ENCODE results near the gene HES3. TPM values are rescaled to one million over a fixed set of nuclear protein-coding genes. Genes with fewer than 3 reads are reported as not detected.

HES3 gene
- total RNA-seq, 1 donor from 2014 or later = not detected

DNA sequence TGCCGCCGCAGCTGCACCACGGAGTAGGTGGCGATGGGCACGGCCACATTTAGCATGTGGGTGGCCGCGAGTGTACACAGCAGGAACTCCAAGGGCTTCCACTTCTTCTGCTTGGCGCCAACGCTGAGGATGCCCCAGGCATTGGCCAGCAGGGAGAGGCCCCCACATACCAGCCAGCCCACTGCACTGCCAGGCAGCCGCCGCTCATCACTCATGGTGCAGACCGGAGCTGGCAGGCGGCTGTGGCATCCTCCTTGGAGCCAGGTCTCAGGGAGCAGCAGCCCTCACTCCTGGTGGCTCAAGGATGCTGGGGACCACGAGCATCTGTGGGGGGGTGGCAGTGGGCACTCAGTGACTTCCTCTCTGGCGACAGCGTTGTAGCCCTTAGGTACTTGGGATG is 10.7 kb downstream of the HES3 start:
- H3K9me3 Mint-ChIP-seq = no peaks in the 10 kb centered on the region
- H3K4me1 Mint-ChIP-seq (ENCODE audit: unreplicated experiment) = no peaks in the 10 kb centered on the region
- DNase-seq (ENCODE audit: extremely low spot score, unreplicated experiment) = no peak
- TF ChIP-seq, protein P1, sequence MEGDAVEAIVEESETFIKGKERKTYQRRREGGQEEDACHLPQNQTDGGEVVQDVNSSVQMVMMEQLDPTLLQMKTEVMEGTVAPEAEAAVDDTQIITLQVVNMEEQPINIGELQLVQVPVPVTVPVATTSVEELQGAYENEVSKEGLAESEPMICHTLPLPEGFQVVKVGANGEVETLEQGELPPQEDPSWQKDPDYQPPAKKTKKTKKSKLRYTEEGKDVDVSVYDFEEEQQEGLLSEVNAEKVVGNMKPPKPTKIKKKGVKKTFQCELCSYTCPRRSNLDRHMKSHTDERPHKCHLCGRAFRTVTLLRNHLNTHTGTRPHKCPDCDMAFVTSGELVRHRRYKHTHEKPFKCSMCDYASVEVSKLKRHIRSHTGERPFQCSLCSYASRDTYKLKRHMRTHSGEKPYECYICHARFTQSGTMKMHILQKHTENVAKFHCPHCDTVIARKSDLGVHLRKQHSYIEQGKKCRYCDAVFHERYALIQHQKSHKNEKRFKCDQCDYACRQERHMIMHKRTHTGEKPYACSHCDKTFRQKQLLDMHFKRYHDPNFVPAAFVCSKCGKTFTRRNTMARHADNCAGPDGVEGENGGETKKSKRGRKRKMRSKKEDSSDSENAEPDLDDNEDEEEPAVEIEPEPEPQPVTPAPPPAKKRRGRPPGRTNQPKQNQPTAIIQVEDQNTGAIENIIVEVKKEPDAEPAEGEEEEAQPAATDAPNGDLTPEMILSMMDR (conservative IDR thresholded peaks at IDR 0.05) = no peak
- no peak overlapping the region for H3K27ac Mint-ChIP-seq
- H3K4me3 Mint-ChIP-seq = no peak overlapping the region
- peaks cover 55% of the 10 kb centered on the region for H3K27me3 Mint-ChIP-seq
- no peaks in the 10 kb centered on the region for H3K36me3 Mint-ChIP-seq

DNA sequence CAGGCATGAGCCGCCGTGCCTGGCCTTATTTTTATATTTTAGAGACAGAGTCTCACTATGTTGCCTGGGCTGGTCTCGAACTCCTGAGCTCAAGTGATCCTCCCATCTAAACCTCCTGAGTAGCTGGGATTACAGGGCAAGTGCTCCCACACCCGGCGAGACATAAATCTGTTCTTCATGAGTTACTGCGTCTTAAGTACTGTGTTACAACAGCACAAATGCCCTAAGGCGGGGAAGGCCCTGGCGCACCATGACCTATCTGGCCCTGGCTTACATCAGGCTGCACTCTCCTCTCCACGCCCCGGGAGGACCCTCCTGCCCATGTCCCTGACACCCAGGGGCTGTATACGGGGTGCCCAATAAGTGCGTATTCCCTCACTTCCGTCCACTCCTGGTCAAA is 12.7 kb downstream of the HES3 start:
- Mint-ChIP-seq H3K4me1 (ENCODE audit: unreplicated experiment) (no peaks in the 10 kb centered on the region), H3K27me3 (peaks cover 39% of the 10 kb centered on the region), H3K9me3 (no peaks in the 10 kb centered on the region), H3K27ac (no peak overlapping the region), H3K4me3 (no peak overlapping the region), H3K36me3 (no peaks in the 10 kb centered on the region)
- DNase-seq (ENCODE audit: extremely low spot score, unreplicated experiment) = no peak
- TF ChIP-seq, protein P1 (conservative IDR thresholded peaks at IDR 0.05) = no peak

DNA sequence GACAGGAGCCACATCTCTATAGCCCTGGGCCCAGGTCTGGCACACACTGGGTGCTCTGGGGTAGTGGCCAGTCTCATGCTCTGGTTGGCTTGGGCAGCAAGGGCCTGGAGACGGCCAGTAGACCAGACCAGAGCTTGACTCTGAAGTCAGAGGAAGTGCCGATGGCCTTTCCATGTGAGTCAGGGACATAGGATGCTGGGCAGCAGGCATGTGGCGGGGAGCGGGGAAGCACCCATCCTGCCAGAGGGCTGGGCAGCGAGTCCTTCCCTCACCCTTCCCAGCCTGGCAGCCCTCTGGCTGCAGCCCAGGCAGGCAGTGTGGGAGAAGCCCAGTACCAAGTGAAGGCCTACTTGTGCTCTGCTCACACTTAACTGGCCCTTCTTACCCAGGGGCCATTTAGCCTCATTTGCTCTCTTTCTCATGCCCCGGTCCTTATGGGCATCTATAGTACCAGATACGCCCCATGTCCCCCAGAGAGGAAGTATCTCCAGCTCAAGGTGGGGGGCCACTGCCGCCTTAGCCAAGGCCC is 13.6 kb downstream of the HES3 start:
- no peak for DNase-seq (ENCODE audit: extremely low spot score, unreplicated experiment)
- H3K27me3 Mint-ChIP-seq = peaks cover 38% of the 10 kb centered on the region
- no peak overlapping the region for H3K4me3 Mint-ChIP-seq
- no peaks in the 10 kb centered on the region for H3K9me3 Mint-ChIP-seq
- H3K36me3 Mint-ChIP-seq = no peaks in the 10 kb centered on the region
- H3K4me1 Mint-ChIP-seq (ENCODE audit: unreplicated experiment) = no peaks in the 10 kb centered on the region
- TF ChIP-seq, protein P1 (conservative IDR thresholded peaks at IDR 0.05) = no peak
- no peak overlapping the region for H3K27ac Mint-ChIP-seq

DNA sequence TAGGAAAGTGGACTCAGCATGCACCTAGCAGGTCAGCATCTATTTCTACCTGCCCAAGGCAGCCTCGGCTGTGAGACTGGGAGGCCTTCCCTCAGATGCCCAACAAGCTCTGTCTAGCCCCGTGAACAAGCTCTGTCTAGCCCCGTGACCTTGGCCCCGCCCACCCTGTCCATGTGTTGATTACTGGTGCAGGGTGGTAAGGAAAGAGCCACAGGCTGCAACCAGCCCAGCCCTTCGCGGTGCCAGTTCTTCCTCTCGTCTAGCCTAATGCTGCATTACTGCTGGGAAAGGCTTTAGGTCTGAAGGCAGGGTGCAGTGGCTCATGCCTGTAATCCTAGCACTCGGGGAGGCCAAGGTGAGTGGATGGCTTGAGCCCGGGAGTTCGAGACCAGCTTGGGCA is 14.7 kb downstream of the HES3 start:
- Mint-ChIP-seq H3K9me3 (no peaks in the 10 kb centered on the region), H3K36me3 (no peaks in the 10 kb centered on the region), H3K4me3 (peak overlapping the region; percentile 78), H3K27ac (peak overlapping the region; percentile 18), H3K4me1 (ENCODE audit: unreplicated experiment) (no peaks in the 10 kb centered on the region), H3K27me3 (peaks cover 33% of the 10 kb centered on the region)
- TF ChIP-seq, protein P1 (conservative IDR thresholded peaks at IDR 0.05) = no peak
- DNase-seq (ENCODE audit: extremely low spot score, unreplicated experiment) = no peak

DNA sequence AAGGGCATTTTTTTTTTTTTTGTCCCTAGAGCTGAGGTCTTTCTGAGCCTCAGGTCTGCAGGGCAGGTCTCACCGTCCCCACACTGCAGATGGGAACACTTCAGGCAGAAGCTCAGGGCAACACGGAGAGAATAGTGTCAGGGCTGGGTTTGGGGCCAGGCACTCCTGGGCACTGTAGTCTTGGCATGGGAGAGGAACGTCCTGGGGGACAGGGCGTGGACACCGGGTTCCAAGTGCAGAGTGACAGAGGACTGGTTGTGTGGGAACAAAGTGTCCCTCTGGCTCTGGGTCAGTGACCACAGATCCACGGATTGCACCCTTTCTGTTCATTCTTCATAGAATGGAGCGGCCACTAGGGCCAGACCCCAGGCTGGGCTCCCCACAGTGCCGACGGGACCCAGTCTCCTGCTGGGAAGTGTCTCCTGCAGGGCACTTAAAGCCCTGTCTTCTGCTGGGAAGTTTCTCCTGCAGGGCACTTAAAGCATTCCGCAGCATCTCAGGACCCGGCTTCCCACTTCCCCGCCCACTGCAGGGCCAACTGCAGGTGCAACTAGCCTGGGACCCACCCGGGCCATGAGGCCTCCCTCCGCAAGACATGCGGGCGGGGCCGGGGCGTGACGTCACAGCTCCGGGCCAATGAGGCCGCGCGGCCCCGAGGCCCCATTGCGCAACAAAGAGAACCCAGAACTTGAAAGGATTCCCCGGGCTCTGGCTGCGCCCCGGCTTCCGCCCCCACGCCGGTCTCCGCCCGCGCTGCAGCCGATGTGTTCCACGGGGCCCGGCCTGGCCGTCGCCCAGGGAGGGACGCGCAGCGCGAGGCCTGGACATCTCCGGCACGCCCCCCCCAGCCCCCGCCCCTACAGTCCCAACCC is 15.7 kb downstream of the HES3 start:
- no peaks in the 10 kb centered on the region for H3K36me3 Mint-ChIP-seq
- peak overlapping the region; percentile 78 for H3K4me3 Mint-ChIP-seq
- H3K9me3 Mint-ChIP-seq = no peaks in the 10 kb centered on the region
- TF ChIP-seq, protein P1 (conservative IDR thresholded peaks at IDR 0.05) = no peak
- peak overlapping the region; percentile 18 for H3K27ac Mint-ChIP-seq
- DNase-seq (ENCODE audit: extremely low spot score, unreplicated experiment) = peak; percentile 83
- no peaks in the 10 kb centered on the region for H3K4me1 Mint-ChIP-seq (ENCODE audit: unreplicated experiment)
- H3K27me3 Mint-ChIP-seq = peaks cover 30% of the 10 kb centered on the region
